GM12891 (cell line): Measurements from ENCODE around the gene RAB8B.

Experiments used
- POLR2A ChIP-seq: IDR thresholded peaks from 2 replicates; pipeline ENCODE4 v1.6.1; 2011; ENCODE audit warnings: low read depth, low read length, control low read depth
- POLR2AphosphoS5 ChIP-seq: IDR thresholded peaks from 2 replicates; pipeline ENCODE4 v1.6.1; 2011; ENCODE audit warnings: low read depth, low read length, control low read depth

GRCh38 chr15:63227689-63228088, 38.3 kb downstream of the RAB8B start:
- TF ChIP-seq POLR2AphosphoS5 (no peak), POLR2A (no peak)
